Measurements from ENCODE around the gene SAMD9.

DNA sequence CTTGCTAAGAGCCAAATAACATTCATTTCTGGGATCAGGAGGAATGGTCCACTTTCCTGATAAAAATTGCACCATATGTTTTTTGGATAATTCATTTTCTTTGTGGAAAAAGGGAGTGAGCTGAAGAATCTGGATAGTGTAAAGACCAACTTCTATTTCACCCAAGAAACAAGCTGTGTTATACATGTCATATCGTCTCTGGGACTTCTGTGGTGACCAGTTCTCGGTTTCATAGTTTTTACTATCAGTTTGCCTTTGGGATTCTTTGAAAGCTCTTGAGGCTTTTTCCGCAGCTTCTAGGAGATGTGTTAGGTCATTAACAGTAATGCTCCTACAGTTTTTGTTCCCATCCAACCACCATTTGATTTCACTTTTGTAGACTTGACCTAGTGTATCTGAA is 14.4 kb upstream of the SAMD9 start:
- TF ChIP-seq, protein P1, sequence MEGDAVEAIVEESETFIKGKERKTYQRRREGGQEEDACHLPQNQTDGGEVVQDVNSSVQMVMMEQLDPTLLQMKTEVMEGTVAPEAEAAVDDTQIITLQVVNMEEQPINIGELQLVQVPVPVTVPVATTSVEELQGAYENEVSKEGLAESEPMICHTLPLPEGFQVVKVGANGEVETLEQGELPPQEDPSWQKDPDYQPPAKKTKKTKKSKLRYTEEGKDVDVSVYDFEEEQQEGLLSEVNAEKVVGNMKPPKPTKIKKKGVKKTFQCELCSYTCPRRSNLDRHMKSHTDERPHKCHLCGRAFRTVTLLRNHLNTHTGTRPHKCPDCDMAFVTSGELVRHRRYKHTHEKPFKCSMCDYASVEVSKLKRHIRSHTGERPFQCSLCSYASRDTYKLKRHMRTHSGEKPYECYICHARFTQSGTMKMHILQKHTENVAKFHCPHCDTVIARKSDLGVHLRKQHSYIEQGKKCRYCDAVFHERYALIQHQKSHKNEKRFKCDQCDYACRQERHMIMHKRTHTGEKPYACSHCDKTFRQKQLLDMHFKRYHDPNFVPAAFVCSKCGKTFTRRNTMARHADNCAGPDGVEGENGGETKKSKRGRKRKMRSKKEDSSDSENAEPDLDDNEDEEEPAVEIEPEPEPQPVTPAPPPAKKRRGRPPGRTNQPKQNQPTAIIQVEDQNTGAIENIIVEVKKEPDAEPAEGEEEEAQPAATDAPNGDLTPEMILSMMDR (conservative IDR thresholded peaks at IDR 0.05), result no peak
- no peak for TF ChIP-seq EZH2 (IDR thresholded peaks at IDR 0.05; ENCODE audit: low read depth)
